Astrocyte of the spinal cord (primary cell): ENCODE data around the gene PGAP3.

ENCODE experiments used
- DNase-seq: peaks from one replicate; pipeline ENCODE4 v3.0.0; 2011; ENCODE audit warnings: low read depth, low spot score
- H3K4me3 ChIP-seq: 2 replicates; pipeline ENCODE4 v1.5.1; 2011; ENCODE audit warnings: low read depth, mild to moderate bottlenecking, low read length, moderate library complexity
- CTCF ChIP-seq: IDR thresholded peaks from 2 replicates; pipeline ENCODE4 v1.5.1; 2012; ENCODE audit warnings: low read depth, mild to moderate bottlenecking, low read length, inconsistent platforms
- in situ Hi-C: cut with HindIII; loops from 2 replicates; pipeline ENCODE4 v1.10.0; 2017; ENCODE audit warnings: low sequenced_read_pairs

Gene PGAP3

GRCh38 chr17:39684369-39685192 is 3.3 kb downstream of the PGAP3 start:
- in situ Hi-C loops, result no loop called here
- no peak overlapping the region for H3K4me3 ChIP-seq
- TF ChIP-seq CTCF, result no peak
- DNase-seq, result no peak

DNA sequence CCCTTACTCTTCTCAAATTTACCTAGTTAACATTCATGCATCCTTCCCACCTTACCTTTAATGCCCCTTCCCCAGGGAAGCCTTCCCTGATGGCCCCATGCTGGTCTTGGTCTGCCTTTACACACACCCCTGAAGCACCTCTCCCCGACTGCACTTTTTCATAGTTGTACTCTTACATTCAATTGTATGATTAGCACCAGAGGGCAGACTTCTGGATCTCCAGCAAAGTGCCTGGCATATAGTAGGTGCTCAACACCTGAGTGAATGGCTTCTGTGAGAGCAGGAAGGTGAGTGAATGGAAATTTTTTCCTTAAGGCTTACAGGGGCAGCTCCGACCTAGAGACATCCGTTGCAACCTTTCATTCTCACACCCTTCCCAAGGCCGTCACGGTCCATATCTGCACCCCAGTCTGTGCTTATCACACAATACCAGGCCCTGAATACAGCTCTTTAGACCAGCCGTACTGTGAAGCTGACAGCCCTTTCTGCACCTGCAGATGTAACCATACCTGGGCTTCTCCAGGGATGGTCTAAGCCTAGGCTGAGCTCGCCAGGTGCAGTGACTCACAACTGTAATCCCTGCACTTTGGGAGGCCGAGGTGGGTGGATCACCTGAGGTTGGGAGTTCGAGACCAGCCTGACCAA is 4.4 kb downstream of the PGAP3 start:
- TF ChIP-seq CTCF, result no peak
- DNase-seq, result no peak
- H3K4me3 ChIP-seq, result no peak overlapping the region
- in situ Hi-C loops, result no loop called here

- no peak overlapping the region for H3K4me3 ChIP-seq
- in situ Hi-C loops, result no loop called here
- TF ChIP-seq CTCF, result no peak
- DNase-seq, result no peak
These were observed 8.2 kb downstream of the PGAP3 start for GRCh38 chr17:39679521-39680192.

- H3K4me3 ChIP-seq, result no peak overlapping the region
- in situ Hi-C loops, result no loop called here
- no peak for TF ChIP-seq CTCF
- no peak for DNase-seq
These were observed 9.3 kb downstream of the PGAP3 start for GRCh38 chr17:39678340-39679116.

DNA sequence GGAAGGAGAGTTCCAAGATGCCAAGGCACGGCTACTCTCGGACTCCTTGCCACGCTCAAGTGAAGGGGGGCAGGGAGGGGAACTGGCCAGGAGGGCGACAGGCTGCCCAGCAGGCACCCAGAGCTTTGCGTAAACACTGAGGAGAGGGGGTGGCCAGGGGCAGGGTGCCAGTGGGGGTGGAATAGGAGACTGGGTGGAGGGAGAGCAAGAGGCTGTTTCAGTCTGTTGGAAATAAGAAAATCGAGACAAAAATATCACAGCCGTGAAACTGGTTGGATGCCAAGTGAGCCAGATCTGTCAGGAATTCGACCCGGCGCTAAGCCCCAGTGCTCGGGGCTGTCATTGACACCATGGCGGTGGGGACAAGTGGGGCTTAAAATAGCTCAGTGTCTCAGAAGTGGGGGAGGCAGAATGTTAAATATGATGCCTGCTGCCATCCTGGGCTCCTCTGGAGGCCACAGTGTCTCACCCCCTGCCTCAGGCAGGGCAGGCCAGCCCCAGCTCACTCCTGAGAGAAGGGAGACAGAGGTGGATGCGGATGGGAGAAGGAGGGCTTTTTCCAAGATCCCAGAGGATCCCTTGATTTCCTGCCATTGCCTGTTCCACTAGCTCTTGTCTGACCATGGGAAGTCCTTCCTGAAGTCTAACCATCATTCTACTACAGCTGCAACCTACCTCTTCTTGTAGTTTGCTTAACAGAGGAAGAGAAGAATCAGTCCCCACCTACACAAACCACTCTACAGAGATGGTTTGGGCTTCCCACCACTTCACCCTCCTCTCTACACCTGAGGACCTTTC is 10.1 kb downstream of the PGAP3 start:
- in situ Hi-C loops, result no loop called here
- H3K4me3 ChIP-seq, result no peak overlapping the region
- no peak for TF ChIP-seq CTCF
- no peak for DNase-seq
